NCI-H2196 treated with DMSO at 0.1 percent for 48 hours (cell line): ENCODE measurements around the gene TAS1R2.
"Not testable (repeated sequence)": the region's sequence is repeated elsewhere in the genome, so short reads cannot be mapped to it uniquely, and the experiment has no call there.

Experiments
- DNase-seq: peaks from one replicate; lab custom pipeline; 2025; ENCODE audit not compliant: unreplicated experiment; lab: John Stamatoyannopoulos, UW

Gene TAS1R2

GRCh38 chr1:18869847-18870594 is 10.6 kb upstream of the TAS1R2 start:
- DNase-seq, result no peak

GRCh38 chr1:18868801-18869424 is 9.5 kb upstream of the TAS1R2 start:
- DNase-seq, result no peak

DNA sequence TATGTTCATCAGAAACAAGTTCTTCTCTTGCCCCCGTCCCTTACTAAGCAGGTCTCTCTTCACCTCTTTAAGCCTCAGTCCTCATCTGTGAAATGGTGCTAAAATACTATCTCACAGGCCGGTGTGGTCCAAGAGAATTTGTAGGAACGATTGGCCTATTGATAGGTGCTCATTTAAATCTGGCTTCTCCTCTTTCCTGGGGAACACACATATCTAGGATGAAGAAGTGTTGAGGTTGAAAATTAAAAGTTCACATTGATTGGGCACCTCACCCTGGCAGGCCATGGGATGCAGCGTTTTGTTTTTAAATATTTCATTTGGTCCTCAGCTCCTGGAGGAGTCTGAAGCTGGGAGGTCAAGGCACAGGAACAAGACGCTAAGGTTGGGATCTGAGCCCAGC is 8.9 kb upstream of the TAS1R2 start:
- no peak for DNase-seq

DNA sequence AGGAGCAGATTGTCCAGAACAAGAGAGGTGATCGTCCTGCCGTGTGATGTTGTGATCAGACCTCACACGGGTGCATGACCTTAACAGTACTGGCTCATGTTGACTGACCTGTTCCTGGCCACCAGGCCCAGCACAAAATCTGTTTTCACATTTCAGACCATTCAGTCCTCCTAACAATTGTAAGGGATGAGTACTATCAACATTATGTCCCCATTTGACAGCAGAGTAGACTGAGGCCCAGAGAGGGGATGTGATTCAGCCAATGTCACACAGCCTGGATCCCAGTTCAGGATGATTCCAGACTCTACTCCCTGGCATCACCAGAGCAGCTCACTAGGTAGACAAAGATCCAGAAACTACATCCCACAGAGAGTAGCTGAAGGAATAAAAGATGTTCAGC is 7.4 kb upstream of the TAS1R2 start:
- no peak for DNase-seq

DNA sequence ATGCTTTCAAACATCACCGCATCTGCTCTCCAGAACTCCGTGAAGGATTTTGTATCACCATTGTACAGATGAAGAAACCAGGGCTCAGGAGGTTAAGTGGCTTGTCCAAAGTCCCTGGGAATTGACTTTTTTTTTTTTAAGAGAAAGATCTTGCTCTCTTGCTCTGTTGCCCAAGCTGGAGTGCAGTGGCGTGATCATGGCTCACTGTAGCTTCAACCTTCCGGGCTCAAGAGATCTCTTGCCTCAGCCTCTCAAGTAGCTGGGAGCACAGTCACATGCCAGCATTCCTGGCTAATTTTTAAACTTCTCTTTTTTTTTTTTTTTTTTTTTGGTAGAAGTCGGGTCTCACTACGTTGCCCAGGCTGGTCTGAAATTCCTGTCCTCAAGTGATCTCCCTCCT is 6.9 kb upstream of the TAS1R2 start:
- no peak for DNase-seq

GRCh38 chr1:18865176-18865575 is 5.7 kb upstream of the TAS1R2 start:
- DNase-seq, result no peak

- DNase-seq, result no peak
Observed at GRCh38 chr1:18861590-18861989, 2.1 kb upstream of the TAS1R2 start.

- no peak for DNase-seq
Observed at GRCh38 chr1:18861082-18861481, 1.6 kb upstream of the TAS1R2 start.

DNA sequence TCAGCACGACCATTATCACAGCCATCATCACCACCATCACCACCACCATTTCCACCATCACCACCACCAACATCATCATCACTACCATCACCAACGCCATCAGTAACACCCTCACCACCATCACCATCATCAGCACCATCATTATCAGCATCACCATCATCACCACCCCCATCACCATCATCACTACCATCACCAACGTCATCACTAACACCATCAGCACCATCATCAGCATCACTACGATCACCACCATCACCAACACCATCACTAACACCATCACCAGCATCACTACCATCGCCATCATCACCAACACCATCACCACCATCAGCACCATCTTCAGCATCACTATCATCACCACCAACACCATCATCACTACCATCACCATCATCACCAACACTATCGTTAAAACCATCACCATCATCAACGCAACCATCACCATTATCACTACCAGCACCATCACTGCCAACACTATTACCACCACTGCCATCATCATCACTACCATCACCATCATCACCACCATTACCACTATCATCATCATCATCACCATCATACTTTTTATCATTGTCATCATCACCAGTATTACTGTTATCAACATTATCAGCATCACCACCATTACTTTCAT is 1.3 kb downstream of the TAS1R2 start:
- DNase-seq, result no peak

DNA sequence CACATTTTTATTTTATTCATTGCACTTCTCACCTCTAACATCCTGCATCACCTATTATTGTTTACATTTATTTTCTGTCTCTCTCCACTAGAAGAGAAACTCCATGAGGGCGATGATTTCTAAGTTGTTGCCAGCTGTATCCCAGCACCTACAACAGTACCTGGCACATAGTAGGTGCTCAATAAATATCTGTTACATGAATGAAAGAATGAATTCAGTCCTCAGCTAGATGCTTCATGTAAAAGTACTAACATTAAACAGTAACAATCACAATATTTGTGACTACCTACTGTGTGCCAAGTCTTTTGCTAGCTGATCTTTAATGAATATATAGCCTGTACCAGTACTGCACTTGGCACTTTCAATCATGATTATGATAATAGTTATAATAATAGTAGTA is 3.0 kb downstream of the TAS1R2 start:
- DNase-seq, result no peak

- DNase-seq, result no peak
Observed at GRCh38 chr1:18855573-18855972, 3.9 kb downstream of the TAS1R2 start.

DNA sequence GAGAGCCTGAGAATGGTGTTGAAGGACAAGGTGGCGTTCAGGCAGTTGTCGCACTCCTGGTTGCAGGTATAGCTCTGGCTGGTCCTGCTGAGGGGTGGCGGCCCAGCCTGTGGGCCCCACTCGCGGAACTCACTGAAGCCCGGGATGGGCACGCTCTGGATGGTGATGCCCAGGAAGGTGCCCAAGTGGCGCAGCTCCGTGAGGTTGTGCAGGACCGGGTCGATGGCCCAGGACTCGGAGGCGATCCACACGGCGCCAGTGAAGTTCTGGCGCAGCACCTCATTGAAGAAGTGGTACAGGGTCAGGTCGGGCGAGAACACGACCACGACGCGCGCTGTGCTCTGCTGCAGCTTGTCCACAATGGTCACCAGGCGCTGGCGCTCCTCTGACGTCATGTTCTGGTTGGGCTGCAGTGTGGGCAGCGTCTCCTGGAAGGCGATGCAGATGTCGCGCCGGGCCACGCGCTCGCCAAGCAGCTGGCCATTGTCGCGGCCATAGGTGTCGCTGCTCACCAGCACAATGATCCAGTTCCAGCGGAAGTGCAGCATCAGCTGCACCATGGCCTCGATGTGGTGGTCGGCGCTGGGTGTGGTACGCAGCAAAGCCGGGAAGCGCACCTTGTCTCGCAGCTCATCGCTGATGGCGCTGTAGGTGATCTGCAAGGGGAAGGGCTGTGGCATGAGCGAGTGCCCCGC is 5.0 kb downstream of the TAS1R2 start:
- no peak for DNase-seq

DNA sequence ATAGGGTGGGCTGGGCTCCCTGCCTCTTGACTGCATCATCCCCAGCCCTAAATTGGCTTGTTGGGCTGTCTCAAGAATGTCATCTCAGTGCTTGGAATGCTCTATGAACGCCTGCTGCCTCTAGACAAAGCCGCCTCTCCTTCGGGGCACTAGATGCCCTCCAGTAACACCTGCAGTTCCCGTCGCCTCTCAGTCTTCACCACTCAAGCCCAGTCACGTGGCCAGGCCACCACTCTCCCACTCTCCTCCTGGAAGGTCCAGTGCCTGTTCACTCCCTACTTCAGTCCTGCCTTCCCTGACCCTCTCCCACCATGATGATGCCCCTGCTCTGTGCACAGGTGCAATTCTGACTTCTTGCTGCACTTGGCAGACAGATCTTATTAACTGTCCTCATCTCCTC is 7.0 kb downstream of the TAS1R2 start:
- no peak for DNase-seq

GRCh38 chr1:18849261-18849711 is 10.2 kb downstream of the TAS1R2 start:
- no peak for DNase-seq

DNA sequence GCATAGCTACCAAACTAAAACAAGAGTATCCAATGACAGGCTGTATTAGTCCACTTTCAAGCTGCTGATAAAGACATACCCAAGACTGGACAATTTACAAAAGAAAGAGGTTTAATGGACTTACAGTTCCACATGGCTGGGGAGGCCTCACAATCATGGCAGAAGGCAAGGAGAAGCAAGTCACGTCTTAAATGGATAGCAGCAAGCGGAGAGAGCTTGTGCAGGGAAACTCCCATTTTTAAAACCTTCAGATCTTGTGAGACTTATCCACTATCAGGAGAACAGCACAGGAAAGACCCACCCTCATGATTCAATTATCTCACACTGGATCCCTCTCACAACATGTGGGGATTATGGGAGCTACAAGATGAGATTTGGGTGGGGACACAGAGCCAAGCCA is 11.7 kb downstream of the TAS1R2 start:
- DNase-seq, result not testable (repeated sequence)

- DNase-seq, result no peak
Observed at GRCh38 chr1:18840145-18840544, 19.3 kb downstream of the TAS1R2 start.

DNA sequence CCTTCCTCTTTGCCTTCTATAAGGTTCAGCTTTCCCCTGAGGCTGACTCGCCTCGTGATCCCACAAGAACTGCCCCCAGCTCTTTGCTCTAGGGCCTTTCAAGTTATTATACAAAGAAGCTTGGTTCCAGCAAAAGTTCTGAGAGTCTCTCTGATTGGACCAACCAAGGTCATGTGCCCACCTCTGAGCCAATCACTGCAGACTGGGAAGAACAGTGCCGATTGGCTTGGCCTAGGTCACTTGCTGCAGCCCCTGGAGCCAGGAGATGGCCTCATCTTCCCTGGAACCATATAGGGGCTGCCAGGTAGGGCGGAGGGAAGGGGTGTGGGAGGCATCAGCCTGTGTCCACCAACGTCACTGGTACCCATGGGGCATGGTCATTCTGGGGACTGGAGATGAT is 22.8 kb downstream of the TAS1R2 start:
- DNase-seq, result no peak

DNA sequence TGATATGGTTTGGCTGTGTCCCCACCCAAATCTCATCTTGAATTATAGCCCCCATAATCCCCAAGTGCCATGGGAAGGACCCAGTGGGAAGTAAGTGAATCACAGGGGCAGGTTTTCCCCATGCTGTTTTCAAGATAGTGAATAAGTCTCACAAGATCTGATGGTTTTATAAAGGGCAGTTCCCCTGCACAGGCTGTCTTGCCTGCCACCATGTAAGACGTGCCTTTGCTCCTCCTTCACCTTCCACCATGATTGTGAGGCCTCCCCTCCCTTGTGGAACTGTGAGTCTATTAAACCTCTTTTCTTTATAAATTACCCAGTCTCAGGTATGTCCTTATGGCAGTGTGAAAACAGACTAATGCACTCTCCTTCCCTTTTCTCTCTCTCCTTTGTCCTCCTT is 27.1 kb downstream of the TAS1R2 start:
- not testable (repeated sequence) for DNase-seq

DNA sequence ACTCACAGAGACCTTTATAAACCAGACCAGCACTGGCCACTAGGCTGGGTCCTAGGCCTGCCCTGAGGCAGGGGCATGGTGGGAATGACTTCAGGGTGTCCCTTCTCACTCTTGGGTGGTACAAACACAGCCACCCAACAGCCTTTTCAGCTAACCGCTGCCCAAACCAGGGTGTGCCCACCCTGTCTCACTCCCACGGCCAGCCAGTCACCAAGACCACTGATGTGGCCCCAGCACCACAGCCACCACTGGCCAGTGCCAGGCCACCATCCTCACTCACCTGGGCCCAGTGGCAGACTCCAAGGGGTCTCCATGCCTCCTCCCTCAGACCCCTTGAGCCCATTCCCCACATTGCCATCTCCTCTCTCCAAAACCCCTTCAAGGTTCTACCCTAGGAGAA is 27.8 kb downstream of the TAS1R2 start:
- no peak for DNase-seq

GRCh38 chr1:18830596-18830995 is 28.9 kb downstream of the TAS1R2 start:
- DNase-seq, result no peak

- DNase-seq, result no peak
Observed at GRCh38 chr1:18829671-18830070, 29.8 kb downstream of the TAS1R2 start.

- DNase-seq, result no peak
Observed at GRCh38 chr1:18828224-18828623, 31.2 kb downstream of the TAS1R2 start.
